GM19025 (cell line): ENCODE results near the gene KRT72.

Experiments used
- ATAC-seq: cut with Tn5 transposase; IDR thresholded peaks from one replicate; pipeline ENCODE4 v1.9.1; 2021; ENCODE audit warnings: mild to moderate bottlenecking, low read depth, moderate library complexity; ENCODE audit not compliant: unreplicated experiment

The KRT72 gene

DNA sequence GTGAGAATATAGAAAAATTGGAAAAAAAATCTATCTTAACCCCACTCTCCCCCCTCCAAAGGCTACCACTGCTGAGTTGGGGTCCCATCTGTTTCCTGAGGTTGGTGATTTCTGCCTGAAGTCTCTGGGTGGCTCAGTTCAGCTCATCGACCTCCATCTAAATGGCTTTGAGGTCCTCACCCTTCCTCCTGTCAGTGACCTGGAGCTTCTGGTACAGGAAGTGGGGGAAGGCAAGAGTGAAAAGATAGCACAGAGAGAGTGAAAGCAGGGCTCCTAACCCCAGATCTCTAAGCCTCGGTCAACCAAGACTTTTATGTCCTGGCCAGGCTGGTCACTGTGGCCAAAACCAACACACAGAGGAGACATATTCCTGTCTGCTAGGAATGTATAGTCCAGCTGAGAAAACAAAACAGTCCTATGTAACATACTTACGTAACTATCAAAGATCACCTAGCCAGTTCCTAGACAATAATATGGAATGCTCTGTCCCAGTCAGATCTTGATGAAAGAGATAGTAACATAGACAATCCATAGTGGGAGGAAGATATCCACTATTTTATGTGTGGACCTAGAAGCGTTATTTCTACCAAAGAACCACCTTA is 29.4 kb upstream of the KRT72 start:
- no peak for ATAC-seq

DNA sequence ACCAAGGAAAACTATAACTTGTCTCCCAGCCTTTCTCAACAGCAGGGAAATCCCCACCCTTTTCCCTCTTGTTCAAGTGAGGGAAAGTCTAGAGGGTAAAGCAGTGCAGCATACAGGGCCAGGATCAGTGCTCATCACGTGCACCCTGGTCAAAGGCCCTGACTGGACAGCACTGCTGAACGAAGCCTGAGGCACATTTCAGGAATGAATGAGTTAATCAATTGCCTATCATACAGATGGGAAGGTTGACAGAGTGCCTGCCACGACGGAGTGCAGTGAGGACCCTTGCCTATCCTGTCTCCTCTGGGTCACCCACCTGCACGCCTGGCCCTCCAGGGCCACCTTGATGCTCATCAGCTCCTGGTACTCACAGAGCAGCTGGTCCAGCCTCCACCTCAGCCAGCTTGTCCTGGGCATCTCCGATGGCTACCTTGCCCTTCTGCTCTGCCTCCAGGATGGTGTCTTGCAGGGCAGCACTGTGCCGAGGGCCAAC is 28.8 kb upstream of the KRT72 start:
- no peak for ATAC-seq

DNA sequence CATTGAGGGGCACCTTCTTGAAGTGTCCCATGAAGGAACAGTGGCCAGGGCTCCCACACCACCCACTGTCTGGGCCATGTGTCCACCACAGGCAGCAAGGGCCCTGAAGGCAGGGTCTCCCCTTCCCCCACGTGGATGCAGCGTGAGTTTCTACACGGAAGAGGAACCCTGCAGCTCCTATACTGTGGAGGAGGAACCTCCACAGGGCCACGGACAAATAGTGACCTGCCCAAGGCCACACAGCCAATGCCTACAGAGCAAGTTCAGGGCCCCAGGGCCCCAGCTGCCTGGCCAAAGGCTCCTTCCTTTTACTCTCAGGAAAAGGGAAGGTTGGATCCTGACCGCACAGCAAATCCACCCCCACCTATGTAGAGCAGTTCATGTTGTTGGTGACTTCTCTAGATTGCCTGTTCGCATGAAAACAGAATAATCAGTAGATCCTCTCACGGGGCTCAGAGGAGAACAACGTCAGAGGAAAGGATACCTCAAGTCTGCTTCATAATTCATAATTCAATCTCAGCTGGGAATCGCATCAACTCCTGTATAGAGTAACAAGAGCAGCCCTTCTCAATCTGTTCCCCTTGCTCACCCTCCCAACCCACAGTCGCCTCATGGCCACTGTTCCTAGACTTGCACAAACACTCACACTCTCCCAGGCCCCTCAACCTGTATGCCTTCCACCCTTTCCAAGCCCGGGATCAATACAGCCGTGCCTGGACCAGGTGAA is 28.2 kb upstream of the KRT72 start:
- ATAC-seq, result no peak

DNA sequence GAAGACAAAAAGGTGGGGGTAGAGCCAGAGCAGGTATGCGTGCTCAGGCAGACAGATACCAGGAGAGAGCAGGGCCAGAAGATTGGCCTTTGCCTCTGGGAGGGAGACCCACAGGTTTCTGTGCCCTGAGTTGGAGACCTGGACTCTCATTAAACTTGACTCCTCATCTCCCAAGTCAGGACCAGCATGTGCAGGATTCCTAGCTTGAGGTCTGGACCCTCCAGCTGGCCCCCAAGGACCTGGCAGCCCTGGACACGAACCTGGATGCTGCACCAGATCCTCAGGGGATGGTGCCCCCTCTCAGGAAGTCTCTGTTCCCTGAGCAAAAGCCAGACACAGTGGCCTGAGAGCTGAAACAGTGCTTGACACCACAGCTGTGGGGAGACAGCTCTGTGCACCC is 27.6 kb upstream of the KRT72 start:
- no peak for ATAC-seq

DNA sequence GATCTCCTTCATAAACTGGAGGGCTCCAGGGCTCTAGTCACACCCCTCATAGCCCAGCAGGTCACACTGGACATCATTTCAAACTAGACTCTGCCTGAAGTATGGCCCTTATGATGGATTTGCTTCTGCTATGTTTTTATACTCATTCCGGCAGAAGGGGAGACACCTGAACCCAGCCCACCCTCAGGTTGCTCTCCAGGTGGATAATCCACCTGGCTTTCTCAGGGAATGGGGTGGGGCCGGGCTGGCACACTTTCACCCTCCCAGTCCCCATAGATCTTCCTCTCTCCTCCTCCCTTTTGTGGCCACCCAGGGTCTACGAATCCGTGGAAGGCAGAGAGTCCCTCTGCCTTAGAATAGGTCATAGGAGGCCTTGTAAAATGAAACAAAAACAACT is 26.8 kb upstream of the KRT72 start:
- no peak for ATAC-seq

DNA sequence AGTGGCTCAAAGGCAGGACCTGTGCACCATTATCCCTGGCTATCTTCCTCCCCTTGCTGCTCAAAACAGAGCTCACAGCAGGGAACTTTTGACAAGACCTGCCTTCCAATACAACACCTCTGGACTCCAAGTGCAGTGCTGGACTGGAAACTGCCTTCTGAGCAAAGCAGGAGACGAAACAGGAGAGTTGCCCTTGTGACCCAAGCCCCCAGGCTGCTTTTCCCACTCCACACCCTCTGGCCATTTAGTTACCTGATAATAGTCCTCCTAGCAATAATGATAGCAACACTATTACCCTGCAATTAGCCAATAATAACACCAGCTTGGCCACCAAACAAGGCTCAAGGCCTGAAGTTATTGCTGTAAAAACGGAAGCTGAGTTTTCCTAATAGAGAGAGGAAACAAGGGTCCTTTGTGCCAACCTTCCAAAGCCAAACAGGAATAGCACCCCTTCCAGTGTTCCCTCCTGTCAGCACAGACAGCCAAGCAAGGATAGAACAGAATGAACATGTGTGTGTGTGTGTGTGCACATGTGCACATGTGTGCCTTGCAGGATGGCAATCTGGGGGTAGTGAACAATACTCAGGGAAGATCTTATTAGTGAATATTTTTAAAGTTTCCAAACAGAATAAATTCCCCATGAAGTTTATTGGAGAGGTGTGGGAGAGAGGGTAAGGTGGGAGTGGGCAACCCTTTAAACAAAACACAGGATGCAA is 26.3 kb upstream of the KRT72 start:
- no peak for ATAC-seq

DNA sequence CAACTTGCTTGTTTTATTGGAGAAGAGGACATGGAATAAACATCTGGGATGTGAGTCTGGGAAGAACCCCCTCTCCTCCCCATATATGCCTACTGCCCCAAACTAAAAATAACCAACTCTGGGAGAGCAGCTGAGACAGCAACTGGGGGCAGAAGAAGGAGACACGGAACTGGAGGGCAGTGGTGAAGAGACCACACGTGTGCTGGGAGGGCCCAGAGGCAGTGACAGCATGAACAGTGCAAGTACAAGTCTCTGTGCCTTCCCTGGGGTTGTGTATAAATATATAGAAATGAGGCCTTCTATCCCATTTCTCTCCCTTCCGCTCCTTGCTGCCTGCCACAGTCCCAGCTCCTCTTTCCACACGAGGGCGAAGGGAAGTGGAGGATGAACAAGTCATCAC is 21.1 kb upstream of the KRT72 start:
- no peak for ATAC-seq

DNA sequence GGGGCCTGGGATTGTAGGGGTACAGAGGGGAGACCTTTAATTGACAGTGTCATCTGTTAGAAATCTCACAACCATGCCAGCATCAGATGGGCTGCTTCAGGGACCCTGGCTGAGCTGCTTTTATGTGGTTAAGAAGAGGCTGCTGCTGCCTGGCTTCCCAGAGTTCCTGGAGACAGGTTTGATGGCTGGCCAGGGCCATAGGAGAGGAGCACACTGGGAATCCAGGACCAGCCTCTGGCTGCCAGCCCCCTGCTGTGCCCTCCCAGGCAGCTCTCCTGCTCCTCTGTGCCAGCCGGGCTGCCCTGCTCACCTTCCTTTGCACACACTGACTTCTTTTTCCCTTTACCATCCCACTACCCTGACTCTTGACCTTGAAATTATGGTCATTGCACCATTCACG is 17.6 kb upstream of the KRT72 start:
- no peak for ATAC-seq

DNA sequence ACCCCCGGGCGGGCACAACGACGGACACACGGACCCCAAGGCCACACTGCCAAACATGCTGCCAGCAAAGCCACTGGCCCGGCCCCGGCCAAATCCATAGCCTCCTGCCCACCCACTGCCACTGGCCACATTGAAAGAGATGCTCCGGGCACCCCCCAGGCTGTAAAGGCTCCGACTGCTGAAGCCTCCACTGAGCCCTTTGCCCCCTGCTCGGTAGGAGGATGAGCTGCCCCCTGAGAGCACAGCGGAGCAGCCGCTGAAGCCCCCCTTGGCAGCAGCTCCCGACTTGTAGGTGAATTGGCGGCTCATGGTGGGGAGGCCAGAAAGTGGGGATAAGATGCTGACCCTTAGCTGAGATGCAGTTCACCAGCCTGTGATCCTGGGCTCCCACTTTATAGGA is 17.0 kb upstream of the KRT72 start, which contains the start of gene KRT73:
TSS of gene KRT73 (minus strand) at position 344 of the 400 bp plus-strand sequence. CDS start at position 309, 35 bp downstream.
- ATAC-seq, result no peak

DNA sequence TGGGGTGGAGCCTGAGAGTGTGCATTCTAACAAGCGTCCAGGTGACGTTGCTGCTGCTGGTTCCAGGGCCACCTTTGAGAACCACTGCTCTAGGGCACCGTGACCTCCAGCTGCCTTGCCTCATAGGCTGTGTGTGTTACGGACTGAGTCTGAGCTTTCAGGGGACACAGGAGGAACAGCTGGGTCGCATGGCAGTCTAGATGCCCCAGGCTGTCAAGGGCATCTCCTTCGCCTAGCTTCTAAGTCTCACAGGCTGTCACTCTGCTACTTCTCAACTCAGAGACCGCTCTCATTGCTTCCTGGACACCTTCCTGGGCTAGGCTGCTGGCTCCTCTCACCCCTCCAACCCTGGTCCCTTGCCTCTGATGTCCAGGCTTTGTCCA is 16.1 kb upstream of the KRT72 start:
- ATAC-seq, result no peak

DNA sequence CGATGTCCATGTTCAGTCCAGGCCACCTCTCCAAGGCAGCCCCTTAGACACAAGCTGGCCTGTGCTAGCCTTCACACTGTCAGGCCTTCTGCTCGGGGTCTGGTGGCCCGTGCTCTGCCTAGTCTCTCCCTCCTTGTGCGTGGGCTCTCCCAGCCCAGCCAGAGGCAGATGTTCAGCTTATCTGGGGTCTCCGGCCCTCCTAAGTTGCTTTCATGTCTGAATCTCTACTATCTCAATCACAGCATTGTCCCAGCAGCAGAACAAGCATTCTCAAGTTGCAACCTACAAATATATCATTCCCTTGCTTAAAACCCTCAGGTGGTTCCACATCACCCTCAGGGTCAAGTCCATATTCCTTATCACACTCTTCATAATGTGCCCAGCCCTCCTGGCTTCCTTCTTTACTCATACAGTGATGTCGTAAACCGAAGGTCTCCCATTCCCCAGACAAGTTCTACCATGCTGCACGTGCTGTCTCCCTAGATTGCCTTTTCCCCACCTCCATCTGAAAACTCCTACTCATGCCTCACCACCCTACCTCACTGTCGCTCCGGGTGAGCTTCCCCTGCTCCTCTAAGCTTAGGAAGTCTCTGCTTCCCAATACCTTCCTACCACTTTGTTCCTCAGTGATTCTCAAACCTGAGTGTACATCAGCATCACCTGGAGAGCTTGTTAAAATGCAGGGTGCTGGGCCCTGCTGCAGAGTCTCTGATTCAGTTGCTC is 15.6 kb upstream of the KRT72 start:
- no peak for ATAC-seq

DNA sequence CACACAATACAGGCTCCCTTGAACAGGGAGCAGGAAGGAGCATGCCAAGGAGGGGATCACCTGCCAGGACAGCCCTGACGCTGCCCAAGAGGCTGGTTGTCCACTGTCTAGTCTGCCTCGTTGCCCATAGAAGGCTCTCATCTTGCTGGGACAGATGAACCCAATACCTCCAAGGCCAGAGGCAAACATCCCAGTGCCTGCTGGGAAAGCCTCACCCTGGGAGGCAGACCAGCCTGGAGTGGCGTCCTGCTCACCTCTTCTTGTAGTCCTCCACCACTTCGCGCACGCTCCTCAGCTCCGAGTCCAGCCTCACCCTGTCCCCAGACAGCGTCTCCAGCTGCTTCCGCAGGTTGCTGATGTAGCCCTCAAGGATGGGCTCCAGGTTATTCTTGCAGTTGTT is 14.6 kb upstream of the KRT72 start:
- ATAC-seq, result no peak

DNA sequence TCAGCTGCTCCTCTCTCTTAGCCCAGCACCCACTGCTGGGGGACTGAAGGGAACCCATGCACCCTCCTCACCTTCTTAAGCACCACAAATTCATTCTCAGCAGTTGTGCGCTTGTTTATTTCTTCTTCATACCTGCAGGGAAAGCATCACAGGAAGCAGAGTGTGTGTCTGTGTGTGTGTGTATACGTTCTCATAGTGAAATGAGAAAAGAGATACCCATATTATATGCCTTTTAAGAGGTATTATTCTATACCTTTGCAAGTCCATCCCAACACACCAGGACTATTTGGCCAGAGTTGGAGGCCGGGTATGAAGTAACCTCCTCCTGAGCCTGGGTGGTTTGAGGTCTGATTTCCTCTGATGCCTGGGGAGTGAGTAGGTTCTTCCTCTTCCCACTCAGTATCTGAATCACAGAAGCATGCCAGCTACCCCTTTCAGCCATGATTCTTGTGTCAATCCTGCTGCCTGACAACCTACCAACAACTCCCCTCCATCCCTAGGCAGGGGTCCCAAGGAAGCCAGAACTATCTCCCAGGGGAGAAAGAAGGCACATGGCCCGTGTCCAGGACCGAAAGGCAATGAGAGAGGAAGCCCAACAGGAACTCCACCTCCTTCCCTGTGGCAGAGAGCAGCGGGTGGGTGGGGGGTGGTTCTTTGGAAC is 14.1 kb upstream of the KRT72 start:
- no peak for ATAC-seq

DNA sequence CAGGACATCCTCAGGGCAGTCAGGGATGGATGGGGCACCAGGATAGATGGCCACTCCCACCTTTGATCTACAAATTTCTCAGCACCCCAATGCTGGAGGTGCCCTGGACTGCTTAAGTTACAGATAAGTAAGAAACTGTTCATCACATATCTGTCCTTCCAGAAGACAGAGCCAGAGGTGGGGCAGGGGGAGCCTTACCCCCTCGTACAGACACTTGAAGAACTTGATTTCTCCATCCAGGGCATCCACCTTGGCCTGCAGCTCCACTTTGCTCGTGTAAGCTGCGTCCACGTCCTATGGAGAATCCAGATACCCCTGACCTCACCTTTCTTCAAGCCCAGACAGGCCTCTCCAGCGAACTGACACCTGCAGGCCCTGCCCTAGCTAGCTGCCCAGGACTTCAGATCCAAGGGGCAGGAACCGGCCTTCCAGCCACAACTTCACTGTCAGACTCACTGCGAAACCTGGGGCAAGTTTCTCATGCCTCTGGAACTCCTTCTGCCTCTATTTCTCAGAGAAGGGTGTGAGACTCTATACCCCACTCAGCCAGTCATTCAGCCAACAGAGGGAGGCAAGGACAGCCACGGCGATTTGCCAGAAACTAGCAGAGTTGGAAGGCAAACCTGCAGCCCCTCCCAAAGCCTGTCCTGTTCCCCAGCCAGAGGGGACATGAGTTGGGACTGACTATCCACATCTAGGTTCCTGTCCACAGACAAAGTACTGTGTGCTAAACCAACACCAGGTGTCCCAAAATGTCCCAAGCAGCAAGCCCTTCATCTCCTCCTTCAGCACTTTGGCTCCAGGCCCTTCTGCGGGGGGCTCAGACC is 13.3 kb upstream of the KRT72 start:
- ATAC-seq, result no peak

DNA sequence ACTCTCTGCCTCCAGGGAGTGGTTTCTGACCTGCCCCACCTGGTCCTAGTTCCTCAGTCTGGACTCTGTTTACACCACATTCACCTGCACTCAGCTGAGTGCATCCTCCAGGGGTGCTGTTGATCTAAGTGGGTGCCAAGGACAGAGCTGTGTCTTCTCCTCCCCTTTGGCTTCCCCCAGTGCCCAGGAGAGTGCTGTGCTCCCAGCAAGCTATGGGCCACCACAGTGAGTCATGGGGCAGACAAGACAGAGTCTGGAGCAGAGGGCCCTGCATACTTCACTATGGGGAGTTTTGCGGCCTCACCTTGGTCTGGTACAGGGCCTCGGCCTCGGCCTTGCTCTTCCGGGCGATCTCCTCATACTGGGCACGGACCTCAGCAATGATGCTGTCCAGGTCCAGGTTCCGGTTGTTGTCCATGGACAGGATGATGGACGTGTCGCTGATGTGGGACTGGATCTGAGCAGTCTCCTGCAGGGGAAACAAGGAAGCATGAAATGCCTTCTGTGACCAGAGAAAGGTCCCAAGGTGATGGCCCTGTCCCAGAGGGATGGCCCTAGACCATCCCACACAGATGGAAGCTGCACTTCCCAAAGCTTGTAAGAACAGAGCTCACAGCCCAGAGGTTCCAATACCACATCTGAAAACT is 12.2 kb upstream of the KRT72 start:
- ATAC-seq, result no peak

DNA sequence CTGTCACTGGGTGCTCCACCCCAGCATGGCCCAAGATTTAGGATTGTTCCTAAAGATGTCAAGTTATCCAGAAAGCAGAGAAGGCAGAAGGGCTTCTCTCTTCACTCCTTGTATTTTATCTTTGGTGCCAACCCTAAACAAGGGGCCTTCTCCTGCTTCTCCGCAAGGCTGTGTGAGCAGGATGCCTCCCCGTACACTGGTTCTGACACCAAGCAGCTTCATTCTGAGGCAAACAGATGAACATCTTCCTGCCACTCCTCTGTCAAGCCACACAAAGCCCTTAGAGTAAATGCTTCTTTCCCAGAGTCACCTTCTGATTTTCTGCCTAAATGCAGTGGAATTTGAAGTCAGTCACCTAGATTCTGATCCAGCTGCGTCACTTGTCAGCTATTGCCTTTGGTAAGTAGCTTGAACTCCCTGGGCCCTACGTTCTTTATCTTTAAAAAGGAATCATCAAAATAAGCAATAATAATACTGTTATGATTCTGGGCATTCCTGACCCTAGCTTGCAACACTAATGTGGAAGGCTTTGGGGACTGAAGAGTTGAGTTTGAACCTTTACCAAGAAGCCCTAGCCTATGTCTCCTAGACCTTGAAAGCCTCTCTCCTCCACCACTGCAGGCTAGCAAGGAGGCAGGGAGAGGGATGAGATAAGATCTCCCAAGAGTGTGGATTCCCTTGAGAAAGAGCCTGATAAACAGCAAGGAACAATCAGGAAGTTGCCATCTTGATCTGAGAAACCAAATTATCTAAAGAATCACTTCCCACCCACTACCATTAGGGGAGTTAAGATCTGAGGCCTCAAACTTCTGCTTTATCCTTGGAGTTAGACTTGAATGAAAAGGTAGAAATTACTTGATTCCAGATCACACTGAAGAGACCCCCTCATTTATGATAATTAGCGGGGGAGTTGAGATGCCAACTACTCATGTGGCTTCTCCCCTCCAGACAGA is 11.4 kb upstream of the KRT72 start:
- no peak for ATAC-seq

DNA sequence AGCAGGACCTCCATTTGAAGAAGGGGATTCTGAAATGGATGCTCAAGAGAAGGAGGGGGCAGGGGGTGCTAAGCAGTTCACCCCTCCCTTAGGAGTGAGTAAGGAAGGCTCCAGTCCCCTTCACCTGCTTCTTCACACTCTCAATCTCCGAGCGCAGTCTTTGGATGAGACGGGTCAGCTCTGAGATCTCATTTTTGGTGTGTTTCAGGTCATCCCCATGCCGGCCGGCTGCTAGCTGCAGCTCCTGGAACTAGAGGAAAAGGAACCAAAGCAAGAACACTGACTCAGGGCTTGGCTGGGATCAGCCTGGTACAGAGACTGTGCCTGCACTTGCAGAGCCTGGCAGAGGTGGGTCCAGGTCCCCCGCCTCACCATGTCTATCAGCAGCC is 9.8 kb upstream of the KRT72 start:
- no peak for ATAC-seq
